HG02970 (cell line): ENCODE data around the gene PPP3CA.

Experiments used
- ATAC-seq: cut with Tn5 transposase; IDR thresholded peaks from one replicate; pipeline ENCODE4 v1.9.1; 2021; ENCODE audit warnings: mild to moderate bottlenecking, moderate library complexity, moderate number of reproducible peaks; ENCODE audit not compliant: unreplicated experiment, low FRiP score

PPP3CA gene

GRCh38 chr4:101068115-101068514 is 279.2 kb downstream of the PPP3CA start:
- ATAC-seq: no peak

- ATAC-seq: no peak
These were observed 279.9 kb downstream of the PPP3CA start for GRCh38 chr4:101067383-101067782.

- ATAC-seq: no peak
These were observed 280.6 kb downstream of the PPP3CA start for GRCh38 chr4:101066626-101067170.

GRCh38 chr4:101065935-101066485 is 281.3 kb downstream of the PPP3CA start:
- ATAC-seq: no peak

- no peak for ATAC-seq
These were observed 282.0 kb downstream of the PPP3CA start for GRCh38 chr4:101065346-101065745.

- no peak for ATAC-seq
These were observed 282.7 kb downstream of the PPP3CA start for GRCh38 chr4:101064541-101065180.

GRCh38 chr4:101055392-101055791 is 291.9 kb downstream of the PPP3CA start:
- no peak for ATAC-seq

- ATAC-seq: no peak
These were observed 296.5 kb downstream of the PPP3CA start for GRCh38 chr4:101050837-101051205.

- no peak for ATAC-seq
These were observed 297.1 kb downstream of the PPP3CA start for GRCh38 chr4:101050088-101050836.

- no peak for ATAC-seq
These were observed 297.8 kb downstream of the PPP3CA start for GRCh38 chr4:101049549-101050001.

- no peak for ATAC-seq
These were observed 302.6 kb downstream of the PPP3CA start for GRCh38 chr4:101044766-101045165.

- no peak for ATAC-seq
These were observed 304.5 kb downstream of the PPP3CA start for GRCh38 chr4:101042847-101043246.

- ATAC-seq: no peak
These were observed 306.6 kb downstream of the PPP3CA start for GRCh38 chr4:101040776-101041175.

GRCh38 chr4:101039367-101039766 is 308.0 kb downstream of the PPP3CA start:
- no peak for ATAC-seq

GRCh38 chr4:101037938-101038413 is 309.4 kb downstream of the PPP3CA start:
- ATAC-seq: no peak

- no peak for ATAC-seq
These were observed 310.1 kb downstream of the PPP3CA start for GRCh38 chr4:101037249-101037648.

GRCh38 chr4:101035487-101035886 is 311.8 kb downstream of the PPP3CA start:
- ATAC-seq: no peak

GRCh38 chr4:101033986-101034385 is 313.3 kb downstream of the PPP3CA start:
- no peak for ATAC-seq

GRCh38 chr4:101032541-101032940 is 314.8 kb downstream of the PPP3CA start:
- ATAC-seq: no peak

GRCh38 chr4:101031971-101032370 is 315.4 kb downstream of the PPP3CA start:
- ATAC-seq: no peak

GRCh38 chr4:101028886-101029285 is 318.4 kb downstream of the PPP3CA start:
- no peak for ATAC-seq
